ENCODE data around the gene HAND1.

HAND1 gene

GRCh38 chr5:154485096-154485491 is 7.1 kb upstream of the HAND1 start:
- no peaks in the 10 kb centered on the region for H3K79me2 ChIP-seq (ENCODE audit: insufficient read depth, low read length)
- H3K9me3 ChIP-seq (ENCODE audit: insufficient read depth, low read length): no peaks in the 10 kb centered on the region
- H2AFZ ChIP-seq (ENCODE audit: low read depth, low read length, severe bottlenecking): no peak overlapping the region
- no peaks in the 10 kb centered on the region for H4K20me1 ChIP-seq (ENCODE audit: low read depth, low read length)
- H3K4me3 ChIP-seq (ENCODE audit: insufficient read depth, low read length, poor library complexity, severe bottlenecking): no peak overlapping the region
- no peak overlapping the region for H3K9ac ChIP-seq (ENCODE audit: low read length)
- H3K36me3 ChIP-seq (ENCODE audit: low read length): no peaks in the 10 kb centered on the region
- no peak overlapping the region for H3K4me2 ChIP-seq (ENCODE audit: low read depth, low read length, poor library complexity, severe bottlenecking)
- TF ChIP-seq, protein P1, sequence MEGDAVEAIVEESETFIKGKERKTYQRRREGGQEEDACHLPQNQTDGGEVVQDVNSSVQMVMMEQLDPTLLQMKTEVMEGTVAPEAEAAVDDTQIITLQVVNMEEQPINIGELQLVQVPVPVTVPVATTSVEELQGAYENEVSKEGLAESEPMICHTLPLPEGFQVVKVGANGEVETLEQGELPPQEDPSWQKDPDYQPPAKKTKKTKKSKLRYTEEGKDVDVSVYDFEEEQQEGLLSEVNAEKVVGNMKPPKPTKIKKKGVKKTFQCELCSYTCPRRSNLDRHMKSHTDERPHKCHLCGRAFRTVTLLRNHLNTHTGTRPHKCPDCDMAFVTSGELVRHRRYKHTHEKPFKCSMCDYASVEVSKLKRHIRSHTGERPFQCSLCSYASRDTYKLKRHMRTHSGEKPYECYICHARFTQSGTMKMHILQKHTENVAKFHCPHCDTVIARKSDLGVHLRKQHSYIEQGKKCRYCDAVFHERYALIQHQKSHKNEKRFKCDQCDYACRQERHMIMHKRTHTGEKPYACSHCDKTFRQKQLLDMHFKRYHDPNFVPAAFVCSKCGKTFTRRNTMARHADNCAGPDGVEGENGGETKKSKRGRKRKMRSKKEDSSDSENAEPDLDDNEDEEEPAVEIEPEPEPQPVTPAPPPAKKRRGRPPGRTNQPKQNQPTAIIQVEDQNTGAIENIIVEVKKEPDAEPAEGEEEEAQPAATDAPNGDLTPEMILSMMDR (IDR thresholded peaks at IDR 0.05; ENCODE audit: insufficient read depth, low read length, poor library complexity, severe bottlenecking): no peak
- no peak for TF ChIP-seq EZH2phosphoT487 (conservative IDR thresholded peaks at IDR 0.05; ENCODE audit: low read length)
- H3F3A ChIP-seq (ENCODE audit: insufficient read depth): no peaks in the 10 kb centered on the region
- H3K9me2 ChIP-seq (replicated peaks; ENCODE audit: insufficient read depth, low read length): no peaks in the 10 kb centered on the region
- H3K27me3 ChIP-seq (ENCODE audit: low read length): no peaks in the 10 kb centered on the region
- no peak overlapping the region for H3K27ac ChIP-seq (ENCODE audit: low read depth, low read length)

DNA sequence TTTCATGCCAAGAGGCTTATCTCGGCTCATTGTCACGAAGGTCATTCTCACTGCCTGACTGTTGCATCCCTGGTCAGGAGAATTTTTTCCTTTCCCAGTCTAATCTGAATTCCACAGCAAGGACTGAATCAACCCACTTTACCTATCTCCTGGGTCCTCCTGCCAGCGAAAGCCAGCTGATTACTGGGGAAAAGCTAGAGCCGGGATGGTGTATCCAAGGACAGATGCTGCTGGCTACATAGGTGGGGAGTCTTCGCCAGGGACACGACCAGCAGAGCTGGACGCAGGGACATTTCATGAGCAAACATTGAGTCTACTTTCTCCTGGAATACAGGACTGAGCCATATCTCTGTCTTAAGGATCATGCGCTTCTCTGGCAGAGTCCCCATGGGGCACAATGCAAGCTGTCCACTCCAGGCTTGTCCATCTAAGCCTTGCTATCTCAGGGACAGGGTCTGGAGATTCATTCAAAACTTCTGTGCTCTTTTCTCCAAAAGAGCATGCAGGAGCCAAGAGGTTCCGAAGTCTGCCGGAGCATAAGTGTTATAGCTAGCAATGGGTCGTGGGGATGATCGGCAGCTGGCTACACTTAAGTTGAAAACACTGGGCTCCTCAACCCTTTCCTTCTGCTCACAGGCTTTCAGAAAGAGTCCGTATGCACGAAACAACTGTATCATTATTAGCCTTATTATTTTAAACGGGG is 6.5 kb upstream of the HAND1 start:
- Histone ChIP-seq H3K9ac (ENCODE audit: low read length) (no peak overlapping the region), H3K4me2 (ENCODE audit: low read depth, low read length, poor library complexity, severe bottlenecking) (no peak overlapping the region), H3K9me3 (ENCODE audit: insufficient read depth, low read length) (no peaks in the 10 kb centered on the region), H3F3A (ENCODE audit: insufficient read depth) (no peaks in the 10 kb centered on the region), H3K79me2 (ENCODE audit: insufficient read depth, low read length) (no peaks in the 10 kb centered on the region), H3K9me2 (replicated peaks; ENCODE audit: insufficient read depth, low read length) (no peaks in the 10 kb centered on the region), H2AFZ (ENCODE audit: low read depth, low read length, severe bottlenecking) (no peak overlapping the region), H3K27me3 (ENCODE audit: low read length) (no peaks in the 10 kb centered on the region), H3K36me3 (ENCODE audit: low read length) (no peaks in the 10 kb centered on the region), H3K4me3 (ENCODE audit: insufficient read depth, low read length, poor library complexity, severe bottlenecking) (no peak overlapping the region), H4K20me1 (ENCODE audit: low read depth, low read length) (no peaks in the 10 kb centered on the region), H3K27ac (ENCODE audit: low read depth, low read length) (no peak overlapping the region)
- TF ChIP-seq, protein P1 (IDR thresholded peaks at IDR 0.05; ENCODE audit: insufficient read depth, low read length, poor library complexity, severe bottlenecking): no peak
- TF ChIP-seq EZH2phosphoT487 (conservative IDR thresholded peaks at IDR 0.05; ENCODE audit: low read length): no peak

DNA sequence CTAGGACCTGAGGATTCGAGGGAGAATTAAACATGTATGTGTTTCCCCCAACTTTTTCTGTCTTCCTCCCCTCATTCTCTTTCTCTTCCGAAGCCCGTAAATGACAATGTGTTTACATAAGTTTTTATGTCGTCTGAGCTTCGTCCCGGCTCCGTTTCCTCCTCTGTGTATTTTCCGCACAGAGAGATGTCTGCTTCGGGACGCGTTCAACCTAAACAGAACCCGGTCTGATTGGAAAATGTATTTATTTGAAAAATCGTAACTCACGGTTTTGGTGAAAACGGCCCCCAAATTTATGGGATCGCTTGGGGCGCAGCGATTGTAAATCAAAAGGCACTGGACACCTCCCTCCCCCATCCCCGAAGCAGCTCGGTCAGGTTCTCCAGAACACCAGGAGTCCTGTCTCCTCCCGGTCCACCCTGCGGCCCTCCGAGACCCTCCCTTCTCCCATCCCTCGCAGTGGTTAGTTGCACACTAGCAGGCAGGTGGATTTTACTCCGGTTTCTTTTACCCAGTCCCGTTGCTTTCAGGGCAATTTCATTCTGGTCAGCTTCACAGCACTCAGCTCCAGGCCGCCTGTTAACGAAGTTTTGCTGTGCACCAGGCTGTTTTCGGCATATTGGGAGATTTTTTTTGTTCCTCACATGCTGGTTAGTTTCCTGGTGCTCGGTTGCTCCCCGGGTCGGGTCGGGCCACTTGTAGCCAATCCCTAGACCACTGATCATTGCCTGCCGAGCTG is 5.8 kb upstream of the HAND1 start:
- Histone ChIP-seq H2AFZ (ENCODE audit: low read depth, low read length, severe bottlenecking) (no peak overlapping the region), H3K79me2 (ENCODE audit: insufficient read depth, low read length) (no peaks in the 10 kb centered on the region), H3K4me2 (ENCODE audit: low read depth, low read length, poor library complexity, severe bottlenecking) (no peak overlapping the region), H4K20me1 (ENCODE audit: low read depth, low read length) (no peaks in the 10 kb centered on the region), H3F3A (ENCODE audit: insufficient read depth) (no peaks in the 10 kb centered on the region), H3K9me2 (replicated peaks; ENCODE audit: insufficient read depth, low read length) (no peaks in the 10 kb centered on the region), H3K36me3 (ENCODE audit: low read length) (no peaks in the 10 kb centered on the region), H3K9me3 (ENCODE audit: insufficient read depth, low read length) (no peaks in the 10 kb centered on the region), H3K9ac (ENCODE audit: low read length) (no peak overlapping the region), H3K27ac (ENCODE audit: low read depth, low read length) (no peak overlapping the region), H3K4me3 (ENCODE audit: insufficient read depth, low read length, poor library complexity, severe bottlenecking) (no peak overlapping the region), H3K27me3 (ENCODE audit: low read length) (no peaks in the 10 kb centered on the region)
- TF ChIP-seq EZH2phosphoT487 (conservative IDR thresholded peaks at IDR 0.05; ENCODE audit: low read length): no peak
- TF ChIP-seq, protein P1 (IDR thresholded peaks at IDR 0.05; ENCODE audit: insufficient read depth, low read length, poor library complexity, severe bottlenecking): no peak
